Measurements from ENCODE around the gene RPL41. TPM values are rescaled to one million over a fixed set of nuclear protein-coding genes. Genes with fewer than 3 reads are reported as not detected.

The RPL41 gene
- total and polyA plus RNA-seq, 9 of the 15 experiments (the other 6 are each of a cell fraction or from before 2014, with no cell fraction given): 3,403 to 11,276 (median 5,604) TPM

DNA sequence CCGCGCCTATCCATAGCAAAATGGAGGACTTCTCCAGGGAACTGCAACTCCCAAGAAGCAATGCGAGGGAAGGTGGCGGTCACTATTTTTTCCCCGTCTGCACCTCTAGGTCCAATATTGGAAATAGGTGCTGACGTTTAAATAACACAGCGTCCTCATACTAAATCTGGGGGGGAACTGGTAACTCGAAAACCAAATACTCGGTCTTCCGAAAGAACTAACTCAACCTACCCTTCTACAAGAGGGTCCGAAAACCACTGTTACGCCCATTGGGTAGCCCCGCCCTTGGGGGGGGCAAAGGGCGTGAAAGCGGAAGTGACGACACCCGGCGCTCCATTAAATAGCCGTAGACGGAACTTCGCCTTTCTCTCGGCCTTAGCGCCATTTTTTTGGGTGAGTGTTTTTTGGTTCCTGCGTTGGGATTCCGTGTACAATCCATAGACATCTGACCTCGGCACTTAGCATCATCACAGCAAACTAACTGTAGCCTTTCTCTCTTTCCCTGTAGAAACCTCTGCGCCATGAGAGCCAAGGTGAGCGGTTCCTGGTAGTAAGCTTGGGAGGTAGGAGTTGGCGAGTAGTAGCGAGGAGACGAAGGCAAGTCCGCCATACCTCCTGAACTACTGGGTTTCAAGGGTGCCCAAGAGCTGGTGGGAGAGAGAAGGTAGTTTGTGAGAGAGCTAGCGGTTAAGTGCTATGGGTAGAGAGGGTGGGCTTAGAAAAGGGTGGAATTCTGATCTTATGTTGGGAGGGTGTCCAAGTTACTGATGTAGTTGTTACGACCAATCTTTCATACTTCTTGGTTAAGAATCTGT is at the start of gene RPL41 (continued):
- TF ChIP-seq, protein P1, sequence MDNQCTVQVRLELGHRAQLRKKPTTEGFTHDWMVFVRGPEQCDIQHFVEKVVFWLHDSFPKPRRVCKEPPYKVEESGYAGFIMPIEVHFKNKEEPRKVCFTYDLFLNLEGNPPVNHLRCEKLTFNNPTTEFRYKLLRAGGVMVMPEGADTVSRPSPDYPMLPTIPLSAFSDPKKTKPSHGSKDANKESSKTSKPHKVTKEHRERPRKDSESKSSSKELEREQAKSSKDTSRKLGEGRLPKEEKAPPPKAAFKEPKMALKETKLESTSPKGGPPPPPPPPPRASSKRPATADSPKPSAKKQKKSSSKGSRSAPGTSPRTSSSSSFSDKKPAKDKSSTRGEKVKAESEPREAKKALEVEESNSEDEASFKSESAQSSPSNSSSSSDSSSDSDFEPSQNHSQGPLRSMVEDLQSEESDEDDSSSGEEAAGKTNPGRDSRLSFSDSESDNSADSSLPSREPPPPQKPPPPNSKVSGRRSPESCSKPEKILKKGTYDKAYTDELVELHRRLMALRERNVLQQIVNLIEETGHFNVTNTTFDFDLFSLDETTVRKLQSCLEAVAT (IDR thresholded peaks at IDR 0.05): peak; percentile 84 to 88
- TF ChIP-seq BRF1 (IDR thresholded peaks at IDR 0.05; ENCODE audit: borderline replicate concordance, extremely low read depth, insufficient read length) (no peak), KDM4B (IDR thresholded peaks at IDR 0.05; ENCODE audit: borderline replicate concordance in 2 of 2, low read depth in 1 of 2) (peak in 1 of 2 experiments; percentile 78; a peak in 1 of 4 replicates), PTRF (tag; IDR thresholded peaks at IDR 0.05) (no peak), ZNF584 (CRISPR knock-in tag; IDR thresholded peaks at IDR 0.05; ENCODE audit: low read depth) (no peak), ZNF384 (IDR thresholded peaks at IDR 0.05; ENCODE audit: low read depth, low read length) (no peak; the same call in 1 of the 2 replicates), ZNF507 (tag; conservative IDR thresholded peaks at IDR 0.05) (no peak), E2F3 (CRISPR knock-in tag; IDR thresholded peaks at IDR 0.05) (0 out of 2 replicates have a peak, but pooled peaks have one; percentile 54)
- TF ChIP-seq, protein P2, sequence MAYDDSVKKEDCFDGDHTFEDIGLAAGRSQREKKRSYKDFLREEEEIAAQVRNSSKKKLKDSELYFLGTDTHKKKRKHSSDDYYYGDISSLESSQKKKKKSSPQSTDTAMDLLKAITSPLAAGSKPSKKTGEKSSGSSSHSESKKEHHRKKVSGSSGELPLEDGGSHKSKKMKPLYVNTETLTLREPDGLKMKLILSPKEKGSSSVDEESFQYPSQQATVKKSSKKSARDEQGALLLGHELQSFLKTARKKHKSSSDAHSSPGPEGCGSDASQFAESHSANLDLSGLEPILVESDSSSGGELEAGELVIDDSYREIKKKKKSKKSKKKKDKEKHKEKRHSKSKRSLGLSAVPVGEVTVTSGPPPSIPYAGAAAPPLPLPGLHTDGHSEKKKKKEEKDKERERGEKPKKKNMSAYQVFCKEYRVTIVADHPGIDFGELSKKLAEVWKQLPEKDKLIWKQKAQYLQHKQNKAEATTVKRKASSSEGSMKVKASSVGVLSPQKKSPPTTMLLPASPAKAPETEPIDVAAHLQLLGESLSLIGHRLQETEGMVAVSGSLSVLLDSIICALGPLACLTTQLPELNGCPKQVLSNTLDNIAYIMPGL (CRISPR knock-in tag; IDR thresholded peaks at IDR 0.05): peak; percentile 69; the same call in 1 of the 2 replicates
- TF ChIP-seq, protein P3, sequence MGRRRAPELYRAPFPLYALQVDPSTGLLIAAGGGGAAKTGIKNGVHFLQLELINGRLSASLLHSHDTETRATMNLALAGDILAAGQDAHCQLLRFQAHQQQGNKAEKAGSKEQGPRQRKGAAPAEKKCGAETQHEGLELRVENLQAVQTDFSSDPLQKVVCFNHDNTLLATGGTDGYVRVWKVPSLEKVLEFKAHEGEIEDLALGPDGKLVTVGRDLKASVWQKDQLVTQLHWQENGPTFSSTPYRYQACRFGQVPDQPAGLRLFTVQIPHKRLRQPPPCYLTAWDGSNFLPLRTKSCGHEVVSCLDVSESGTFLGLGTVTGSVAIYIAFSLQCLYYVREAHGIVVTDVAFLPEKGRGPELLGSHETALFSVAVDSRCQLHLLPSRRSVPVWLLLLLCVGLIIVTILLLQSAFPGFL (CRISPR knock-in tag; IDR thresholded peaks at IDR 0.05): no peak
- TF ChIP-seq, protein P4, sequence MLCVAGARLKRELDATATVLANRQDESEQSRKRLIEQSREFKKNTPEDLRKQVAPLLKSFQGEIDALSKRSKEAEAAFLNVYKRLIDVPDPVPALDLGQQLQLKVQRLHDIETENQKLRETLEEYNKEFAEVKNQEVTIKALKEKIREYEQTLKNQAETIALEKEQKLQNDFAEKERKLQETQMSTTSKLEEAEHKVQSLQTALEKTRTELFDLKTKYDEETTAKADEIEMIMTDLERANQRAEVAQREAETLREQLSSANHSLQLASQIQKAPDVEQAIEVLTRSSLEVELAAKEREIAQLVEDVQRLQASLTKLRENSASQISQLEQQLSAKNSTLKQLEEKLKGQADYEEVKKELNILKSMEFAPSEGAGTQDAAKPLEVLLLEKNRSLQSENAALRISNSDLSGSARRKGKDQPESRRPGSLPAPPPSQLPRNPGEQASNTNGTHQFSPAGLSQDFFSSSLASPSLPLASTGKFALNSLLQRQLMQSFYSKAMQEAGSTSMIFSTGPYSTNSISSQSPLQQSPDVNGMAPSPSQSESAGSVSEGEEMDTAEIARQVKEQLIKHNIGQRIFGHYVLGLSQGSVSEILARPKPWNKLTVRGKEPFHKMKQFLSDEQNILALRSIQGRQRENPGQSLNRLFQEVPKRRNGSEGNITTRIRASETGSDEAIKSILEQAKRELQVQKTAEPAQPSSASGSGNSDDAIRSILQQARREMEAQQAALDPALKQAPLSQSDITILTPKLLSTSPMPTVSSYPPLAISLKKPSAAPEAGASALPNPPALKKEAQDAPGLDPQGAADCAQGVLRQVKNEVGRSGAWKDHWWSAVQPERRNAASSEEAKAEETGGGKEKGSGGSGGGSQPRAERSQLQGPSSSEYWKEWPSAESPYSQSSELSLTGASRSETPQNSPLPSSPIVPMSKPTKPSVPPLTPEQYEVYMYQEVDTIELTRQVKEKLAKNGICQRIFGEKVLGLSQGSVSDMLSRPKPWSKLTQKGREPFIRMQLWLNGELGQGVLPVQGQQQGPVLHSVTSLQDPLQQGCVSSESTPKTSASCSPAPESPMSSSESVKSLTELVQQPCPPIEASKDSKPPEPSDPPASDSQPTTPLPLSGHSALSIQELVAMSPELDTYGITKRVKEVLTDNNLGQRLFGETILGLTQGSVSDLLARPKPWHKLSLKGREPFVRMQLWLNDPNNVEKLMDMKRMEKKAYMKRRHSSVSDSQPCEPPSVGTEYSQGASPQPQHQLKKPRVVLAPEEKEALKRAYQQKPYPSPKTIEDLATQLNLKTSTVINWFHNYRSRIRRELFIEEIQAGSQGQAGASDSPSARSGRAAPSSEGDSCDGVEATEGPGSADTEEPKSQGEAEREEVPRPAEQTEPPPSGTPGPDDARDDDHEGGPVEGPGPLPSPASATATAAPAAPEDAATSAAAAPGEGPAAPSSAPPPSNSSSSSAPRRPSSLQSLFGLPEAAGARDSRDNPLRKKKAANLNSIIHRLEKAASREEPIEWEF (CRISPR knock-in tag; IDR thresholded peaks at IDR 0.05): no peak

Measured in K562 (cell line).